HCT116 (cell line): ENCODE measurements around the gene GSTO2. TPM values are rescaled to one million over a fixed set of nuclear protein-coding genes. Genes with fewer than 3 reads are reported as not detected.

Source experiments
- ATAC-seq: fragments of 200-7000 bp; cut with Tn5 transposase; 2 replicates; pipeline ENCODE4 v1.9.1; 2020; ENCODE audit warnings: mild to moderate bottlenecking, moderate library complexity
- BruUV-seq: library from RNA; stranded (reverse); fragments of 400-500 nt; replicated peaks from 2 replicates; lab custom pipeline; 2021; lab: Mats Ljungman, UMichigan
- CTCF ChIA-PET: fragments of 300-600 bp; sonication (Branson Sonifier 250); formaldehyde crosslinking; loops from one replicate; lab custom pipeline; 2021; ENCODE audit warnings: antibody characterized with exemption; lab: Charles Lee
- POLR2A ChIA-PET: fragments of 300-600, 350-600 bp; sonication (Branson Sonifier 250); formaldehyde crosslinking; loops from one replicate; lab custom pipeline; 2021; ENCODE audit warnings: antibody characterized with exemption; lab: Charles Lee
- RAD21 ChIA-PET, 2 experiments: fragments of 300-600 bp; sonication (Branson Sonifier 250); formaldehyde crosslinking; loops; one replicate each; lab custom pipeline; 2023; ENCODE audit warnings: low total read pairs in 2 of 2; ENCODE audit not compliant: uncharacterized antibody in 2 of 2, unreplicated experiment in 2 of 2, low non-redundant PET in 1 of 2; lab: Charles Lee
- DNase-seq: peaks from one replicate; pipeline ENCODE4 v3.0.0-alpha.2; 2010; ENCODE audit warnings: low read depth, low spot score
- H2AFZ ChIP-seq: fragments of 200-600 bp; shearing (Covaris generic), sonication (generic); 2 replicates; pipeline ENCODE4 v1.6.1; 2017; ENCODE audit warnings: low read depth, mixed run types, mixed read lengths, antibody characterized with exemption, low read length; ENCODE audit not compliant: poor library complexity, severe bottlenecking
- H3K27ac ChIP-seq: 2 replicates; pipeline ENCODE4 v1.5.1; 2012; ENCODE audit warnings: low read depth, low read length
- H3K27me3 ChIP-seq: fragments of 200-600 bp; sonication (generic); 2 replicates; pipeline ENCODE4 v1.6.1; 2016; ENCODE audit warnings: mixed run types, low read length, mixed read lengths; ENCODE audit not compliant: insufficient read depth
- H3K36me3 ChIP-seq, 2 experiments: fragments of 200-500 bp in 1 of 2; fragments of 200-600 bp in 1 of 2; sonication (Bioruptor generic) in 1 of 2; sonication (generic) in 1 of 2; 2 replicates each; pipeline versions ENCODE4 v1.5.1 to v1.6.1; 2014 to 2016; ENCODE audit warnings: low read length in 2 of 2, inconsistent platforms in 1 of 2, mixed read lengths in 1 of 2, mixed run types in 1 of 2; ENCODE audit not compliant: insufficient read depth in 2 of 2, control insufficient read depth in 1 of 2
- H3K4me1 ChIP-seq, 2 experiments: fragments of 200-600 bp in 1 of 2; sonication (generic) in 1 of 2; 2 replicates each; pipeline versions ENCODE4 v1.5.1 to v1.6.1; 2012 to 2017; ENCODE audit warnings: low read length in 2 of 2, inconsistent platforms in 1 of 2, mild to moderate bottlenecking in 1 of 2, mixed read lengths in 1 of 2, mixed run types in 1 of 2, moderate library complexity in 1 of 2; ENCODE audit not compliant: insufficient read depth in 2 of 2, control insufficient read depth in 1 of 2
- H3K4me2 ChIP-seq: fragments of 200-600 bp; sonication (generic); 2 replicates; pipeline ENCODE4 v1.6.1; 2017; ENCODE audit warnings: mixed run types, low read length, mixed read lengths
- H3K4me3 ChIP-seq, 2 experiments: fragments of 200-600 bp in 1 of 2; sonication (generic) in 1 of 2; replicated peaks in 1 of 2; 2 replicates each; pipeline ENCODE4 v1.5.1; 2011 to 2016; ENCODE audit warnings: low read length in 2 of 2, control low read depth in 1 of 2, low read depth in 1 of 2, mild to moderate bottlenecking in 1 of 2, mixed read lengths in 1 of 2, mixed run types in 1 of 2
- H3K79me2 ChIP-seq: fragments of 200-600 bp; sonication (generic); 2 replicates; pipeline ENCODE4 v1.6.1; 2017; ENCODE audit warnings: mild to moderate bottlenecking, mixed run types, low read length, moderate library complexity, mixed read lengths; ENCODE audit not compliant: insufficient read depth
- H3K9ac ChIP-seq: fragments of 200-600 bp; sonication (generic); 2 replicates; pipeline ENCODE4 v1.6.1; 2016; ENCODE audit warnings: low read length, mixed read lengths
- H3K9me2 ChIP-seq: fragments of 200-600 bp; sonication (generic), shearing (Covaris generic); 2 replicates; pipeline ENCODE4 v1.6.1; 2017; ENCODE audit warnings: mixed run types, mild to moderate bottlenecking, moderate library complexity; ENCODE audit not compliant: insufficient read depth
- H3K9me3 ChIP-seq, 2 experiments: fragments of 200-500 bp in 1 of 2; fragments of 200-600 bp in 1 of 2; sonication (Bioruptor generic) in 1 of 2; sonication (generic) in 1 of 2; 2 replicates each; pipeline ENCODE4 v1.6.1; 2014 to 2017; ENCODE audit warnings: low read length in 2 of 2, mixed read lengths in 2 of 2, inconsistent platforms in 1 of 2, low read depth in 1 of 2, mild to moderate bottlenecking in 1 of 2, mixed run types in 1 of 2, moderate library complexity in 1 of 2; ENCODE audit not compliant: control insufficient read depth in 1 of 2, insufficient read depth in 1 of 2
- H4K20me1 ChIP-seq: fragments of 200-600 bp; sonication (generic), shearing (Covaris generic); 2 replicates; pipeline ENCODE4 v1.6.1; 2017; ENCODE audit warnings: mixed run types, mild to moderate bottlenecking, moderate library complexity; ENCODE audit not compliant: insufficient read depth
- CBX3 ChIP-seq: IDR thresholded peaks from 2 replicates; pipeline ENCODE4 v1.6.1; 2012; ENCODE audit warnings: low read depth
- CTCF ChIP-seq, 3 experiments: fragments of 200-600 bp in 1 of 3; sonication (generic) in 1 of 3; IDR thresholded peaks in 2 of 3; conservative IDR thresholded peaks in 1 of 3; 2 replicates each; pipeline ENCODE4 v1.5.1; 2012 to 2017; ENCODE audit warnings: low read depth in 2 of 3, low read length in 2 of 3, antibody characterized with exemption in 1 of 3, borderline replicate concordance in 1 of 3, control low read depth in 1 of 3, mild to moderate bottlenecking in 1 of 3, mixed read lengths in 1 of 3, mixed run types in 1 of 3, moderate library complexity in 1 of 3; ENCODE audit not compliant: insufficient read depth in 1 of 3
- EGR1 ChIP-seq: IDR thresholded peaks from 2 replicates; pipeline ENCODE4 v1.6.1; 2012; ENCODE audit warnings: low read depth
- ELF1 ChIP-seq: IDR thresholded peaks from 2 replicates; pipeline ENCODE4 v1.6.1; 2012; ENCODE audit warnings: low read depth, borderline replicate concordance
- EZH2phosphoT487 ChIP-seq: fragments of 200-600 bp; IDR thresholded peaks from 2 replicates; pipeline ENCODE4 v1.6.1; 2018; ENCODE audit warnings: antibody characterized with exemption, borderline replicate concordance
- JUND ChIP-seq: IDR thresholded peaks from 2 replicates; pipeline ENCODE4 v1.6.1; 2012
- POLR2A ChIP-seq: IDR thresholded peaks from 2 replicates; pipeline ENCODE4 v1.7.0; 2011; ENCODE audit warnings: borderline replicate concordance; ENCODE audit not compliant: insufficient read depth, insufficient read length; ENCODE audit errors: extremely low read depth
- SIN3A ChIP-seq: IDR thresholded peaks from 2 replicates; pipeline ENCODE4 v1.6.1; 2012; ENCODE audit warnings: low read depth
- SP1 ChIP-seq: IDR thresholded peaks from 2 replicates; pipeline ENCODE4 v1.6.1; 2012; ENCODE audit warnings: low read depth
- SRF ChIP-seq: IDR thresholded peaks from 2 replicates; pipeline ENCODE4 v1.6.1; 2012; ENCODE audit warnings: low read depth
- YY1 ChIP-seq: IDR thresholded peaks from 2 replicates; pipeline ENCODE4 v1.6.1; 2011; ENCODE audit warnings: low read length, low read depth, moderate library complexity, mild to moderate bottlenecking; ENCODE audit not compliant: insufficient replicate concordance; ENCODE audit errors: extremely low read depth
- ZBTB33 ChIP-seq: IDR thresholded peaks from 2 replicates; pipeline ENCODE4 v1.6.1; 2011; ENCODE audit warnings: mild to moderate bottlenecking, low read length, moderate library complexity; ENCODE audit not compliant: insufficient replicate concordance; ENCODE audit errors: extremely low read depth
- ZNF274 ChIP-seq: fragments of 200-500 bp; sonication (Bioruptor generic); IDR thresholded peaks from 2 replicates; pipeline ENCODE4 v1.6.1; 2014; ENCODE audit warnings: mild to moderate bottlenecking, low read depth, low read length, inconsistent platforms
- intact Hi-C: fragments of 100-400 bp; cut with micrococcal nuclease; formaldehyde crosslinking; loops from 2 replicates; pipeline ENCODE4 v1.10.0; 2022
- total RNA-seq: library from RNA; stranded (reverse); gene quantifications from one replicate; pipeline ENCODE4 v1.2.1, GENCODE V29; 2021; ENCODE audit not compliant: unreplicated experiment

Gene GSTO2
- total RNA-seq, 1 experiment from 2014 or later: 115 TPM

GRCh38 chr10:104336821-104337467, 68.0 kb downstream of the GSTO2 start:
- H3K36me3 ChIP-seq: no peaks in the 10 kb centered on the region
- peaks cover 49 to 69% of the 10 kb centered on the region in 2 experiments for H3K4me1 ChIP-seq
- H3K79me2 ChIP-seq: peaks cover 58% of the 10 kb centered on the region
- ChIA-PET CTCF (interaction anchor here (1.5 to 2.0 kb wide), 2 partner anchors 14 to 31 kb away, joined by 8 to 12 read pairs; no protein-coding TSS in a partner anchor), POLR2A (interaction anchor here (1.2 kb wide), 1 partner anchor 64 kb away, joined by 3 read pairs; no protein-coding TSS in a partner anchor), RAD21 (no interaction called here)
- H3K9ac ChIP-seq: peak overlapping the region; percentile 68
- H3K27me3 ChIP-seq: no peaks in the 10 kb centered on the region
- H3K4me3 ChIP-seq: peak overlapping the region; percentile 76 to 95
- no peak for DNase-seq
- intact Hi-C loops: loop anchor here (10.0 kb wide), 1 partner anchor 442 kb away; no protein-coding TSS in a partner anchor
- peak overlapping the region; percentile 84 for H3K4me2 ChIP-seq
- H3K9me2 ChIP-seq: no peaks in the 10 kb centered on the region
- no peak overlapping the region for H3K27ac ChIP-seq
- ATAC-seq: no peak
- TF ChIP-seq SIN3A: no peak
- TF ChIP-seq JUND: no peak
- no peak for TF ChIP-seq SRF
- TF ChIP-seq EGR1: no peak
- no peak for TF ChIP-seq POLR2A
- no peak for TF ChIP-seq EZH2phosphoT487
- no peak for TF ChIP-seq ZNF274
- TF ChIP-seq YY1: no peak
- TF ChIP-seq CTCF (IDR thresholded peaks at IDR 0.05 in 2 of 3, conservative IDR thresholded peaks at IDR 0.05 in 1 of 3; ENCODE audit: borderline replicate concordance in 1 of 3, insufficient read depth in 1 of 3, low read depth in 2 of 3, low read length in 2 of 3): no peak
- no peak for TF ChIP-seq CBX3
- TF ChIP-seq SP1: no peak
- TF ChIP-seq ZBTB33: no peak
- no peak for TF ChIP-seq ELF1
- H4K20me1 ChIP-seq: no peaks in the 10 kb centered on the region
- BruUV-seq: TSS peak; percentile 56
- H2AFZ ChIP-seq: no peak overlapping the region
- no peaks in the 10 kb centered on the region for H3K9me3 ChIP-seq
